HG03159 (cell line): Measurements from ENCODE around the gene REXO5.

Experiments used
- ATAC-seq: cut with Tn5 transposase; IDR thresholded peaks from one replicate; pipeline ENCODE4 v1.9.1; 2021; ENCODE audit warnings: mild to moderate bottlenecking, moderate library complexity; ENCODE audit not compliant: unreplicated experiment

REXO5 gene

DNA sequence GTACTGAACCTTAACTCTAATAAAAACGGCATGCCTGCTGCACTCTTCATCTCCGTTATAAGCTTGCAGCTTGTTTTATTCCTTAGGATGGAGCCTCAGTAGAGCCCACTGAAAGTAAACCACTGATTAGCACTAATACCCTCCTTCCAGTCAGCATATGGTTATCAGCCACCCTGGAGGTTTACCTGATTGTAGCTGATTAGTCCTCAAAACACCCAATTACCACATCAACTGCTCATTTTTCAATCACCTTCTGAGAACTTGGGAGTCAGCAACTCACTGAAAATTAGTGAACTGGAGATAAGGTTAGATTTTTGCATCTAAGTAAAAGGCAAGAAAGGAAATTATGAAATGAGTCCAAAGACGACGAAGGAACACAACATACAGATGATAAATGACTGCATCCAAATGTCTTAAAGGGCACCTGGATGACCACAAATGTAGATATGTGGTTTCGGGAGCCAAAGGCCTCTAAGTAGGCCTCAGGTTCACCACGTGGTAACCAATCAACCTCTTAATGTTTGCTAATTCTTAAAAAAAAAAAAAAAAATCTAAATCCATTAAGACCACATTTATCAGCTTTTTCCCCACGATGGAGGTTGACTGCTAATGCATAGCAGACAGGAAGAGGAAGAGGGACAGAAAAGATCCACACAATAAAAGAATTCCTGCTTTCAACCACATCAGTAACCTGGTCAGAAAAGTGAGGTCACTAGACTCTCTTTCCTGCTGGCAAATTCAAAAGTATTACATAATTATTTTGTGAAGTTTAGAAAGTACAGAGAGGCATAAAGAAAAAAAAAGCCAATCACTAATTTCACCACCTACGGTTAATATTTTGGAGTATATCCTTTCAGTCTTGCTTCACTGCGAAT is 65.9 kb downstream of the REXO5 start:
- no peak for ATAC-seq

DNA sequence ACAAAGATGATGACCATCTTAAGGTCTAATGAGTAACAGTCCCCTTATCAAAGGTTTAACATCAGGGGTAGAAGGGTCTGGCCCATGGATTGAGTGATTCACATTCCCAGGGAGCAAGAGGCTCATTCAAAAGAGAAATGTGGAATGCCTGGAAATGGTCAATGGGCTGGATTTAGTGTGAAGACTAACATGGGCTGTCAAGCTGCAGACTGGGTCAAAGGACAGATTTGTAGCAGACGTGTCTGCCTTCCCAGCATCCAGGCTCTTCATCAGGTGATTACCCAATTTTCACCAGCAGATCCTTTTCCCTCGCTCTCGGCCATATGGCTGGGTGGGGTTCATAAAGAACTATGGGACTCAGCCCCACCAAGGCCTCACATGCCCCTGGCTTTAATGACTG is 67.0 kb downstream of the REXO5 start:
- no peak for ATAC-seq

DNA sequence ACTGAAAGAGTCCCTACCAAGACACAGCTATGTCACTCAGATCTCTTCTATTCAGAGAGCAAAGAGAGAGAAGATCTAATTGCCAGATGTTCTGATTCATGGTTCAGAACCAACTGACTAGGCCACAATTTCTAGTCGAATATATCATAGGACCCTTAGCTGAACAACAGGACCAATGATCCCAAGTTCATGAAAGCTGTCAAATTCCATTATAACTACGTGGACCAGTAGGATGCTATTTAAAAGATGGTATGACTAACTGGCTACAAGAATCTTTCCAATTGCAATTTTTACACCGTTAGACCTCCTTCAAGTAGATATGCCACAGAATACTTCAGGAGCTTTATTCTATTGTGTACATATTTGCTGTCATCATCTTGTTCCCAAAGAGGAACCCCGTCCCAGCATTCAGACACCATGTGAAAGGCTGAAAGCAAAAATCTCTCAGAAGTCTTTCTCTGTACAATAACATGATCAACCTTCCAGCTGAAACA is 67.8 kb downstream of the REXO5 start:
- peak; percentile 21 for ATAC-seq

DNA sequence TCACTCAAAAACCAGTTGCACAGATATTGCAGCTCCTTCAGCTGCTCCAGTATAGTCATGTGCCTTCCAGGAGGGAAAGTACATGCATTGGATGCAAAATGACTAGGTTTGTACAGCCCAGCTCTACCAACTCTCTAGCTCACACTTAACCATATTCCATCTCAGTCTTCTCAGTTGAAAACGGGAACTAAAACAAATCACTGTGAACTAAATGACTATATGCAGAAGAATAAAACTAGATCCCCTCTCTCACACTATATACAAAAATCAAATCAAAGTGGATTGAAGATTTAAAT is 69.0 kb downstream of the REXO5 start:
- no peak for ATAC-seq

DNA sequence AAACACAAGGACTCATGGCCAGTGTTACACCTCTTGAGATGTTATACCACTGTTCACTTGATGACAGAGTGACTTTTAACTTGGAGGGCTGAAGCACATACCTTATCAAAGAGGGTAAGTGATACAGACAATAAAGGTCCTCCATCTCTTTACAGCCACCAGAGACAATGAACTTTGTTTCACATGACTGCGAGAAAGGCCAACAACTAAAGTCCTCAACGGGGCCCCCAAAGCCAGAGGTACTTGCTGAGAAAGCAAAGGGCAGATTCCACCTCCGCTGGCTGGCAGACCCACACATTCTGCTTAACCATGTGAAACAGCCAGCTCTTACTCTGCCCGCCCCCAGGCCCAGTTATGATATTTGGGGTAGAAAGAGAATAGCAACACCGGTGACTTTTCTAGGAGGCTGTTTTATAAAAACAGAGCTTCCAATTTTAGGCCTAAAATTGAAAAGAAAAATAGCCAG is 72.4 kb downstream of the REXO5 start:
- ATAC-seq, result no peak

- no peak for ATAC-seq
Measured at GRCh38 chr16:20879175-20880040, 73.1 kb downstream of the REXO5 start.

DNA sequence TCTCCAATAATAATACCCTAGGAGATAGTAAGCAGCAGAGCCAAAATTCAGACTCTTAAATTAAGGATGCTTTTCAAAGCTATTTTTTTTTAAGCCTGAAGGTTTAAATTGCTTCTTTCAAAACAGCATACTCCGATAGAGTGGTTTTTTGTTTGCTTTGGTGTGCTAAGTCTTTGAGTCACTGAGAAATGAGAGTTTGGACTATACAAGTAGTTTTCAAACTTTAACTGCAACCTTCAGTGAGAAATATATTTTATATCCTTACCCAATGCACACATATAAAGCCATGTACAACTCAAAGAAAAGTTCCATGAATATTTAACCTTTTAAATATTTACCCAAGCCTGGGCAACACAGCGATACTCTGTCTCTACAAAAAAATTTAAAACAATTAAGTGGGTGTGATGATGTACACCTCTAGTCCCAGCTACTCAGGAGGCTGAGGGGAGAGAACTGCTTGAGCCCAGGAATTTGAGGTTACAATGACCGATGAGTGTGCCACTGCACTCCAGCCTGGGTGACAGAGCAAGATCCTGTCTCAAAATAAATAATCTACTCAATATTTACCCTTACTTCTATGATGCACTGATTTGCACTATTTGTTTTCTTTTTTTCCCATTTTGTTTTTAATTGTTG is 74.7 kb downstream of the REXO5 start:
- ATAC-seq, result no peak

DNA sequence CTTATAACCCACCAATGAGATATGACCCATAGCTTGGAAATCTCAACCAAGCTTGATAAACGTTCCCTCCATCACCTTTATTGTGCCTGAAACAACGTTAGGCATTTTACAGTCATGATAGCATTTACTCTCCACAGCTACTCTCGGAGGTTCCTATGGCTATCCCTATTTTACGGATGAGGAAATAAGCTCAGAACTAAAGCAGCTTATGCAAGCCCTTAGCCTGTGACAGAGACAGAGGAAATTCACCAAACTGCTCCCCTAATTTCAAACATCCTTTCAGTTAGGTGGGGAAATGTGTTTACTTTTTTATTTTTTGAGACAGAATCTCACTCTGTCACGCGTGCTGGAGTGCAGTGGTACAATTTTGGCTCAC is 75.2 kb downstream of the REXO5 start:
- ATAC-seq, result no peak

DNA sequence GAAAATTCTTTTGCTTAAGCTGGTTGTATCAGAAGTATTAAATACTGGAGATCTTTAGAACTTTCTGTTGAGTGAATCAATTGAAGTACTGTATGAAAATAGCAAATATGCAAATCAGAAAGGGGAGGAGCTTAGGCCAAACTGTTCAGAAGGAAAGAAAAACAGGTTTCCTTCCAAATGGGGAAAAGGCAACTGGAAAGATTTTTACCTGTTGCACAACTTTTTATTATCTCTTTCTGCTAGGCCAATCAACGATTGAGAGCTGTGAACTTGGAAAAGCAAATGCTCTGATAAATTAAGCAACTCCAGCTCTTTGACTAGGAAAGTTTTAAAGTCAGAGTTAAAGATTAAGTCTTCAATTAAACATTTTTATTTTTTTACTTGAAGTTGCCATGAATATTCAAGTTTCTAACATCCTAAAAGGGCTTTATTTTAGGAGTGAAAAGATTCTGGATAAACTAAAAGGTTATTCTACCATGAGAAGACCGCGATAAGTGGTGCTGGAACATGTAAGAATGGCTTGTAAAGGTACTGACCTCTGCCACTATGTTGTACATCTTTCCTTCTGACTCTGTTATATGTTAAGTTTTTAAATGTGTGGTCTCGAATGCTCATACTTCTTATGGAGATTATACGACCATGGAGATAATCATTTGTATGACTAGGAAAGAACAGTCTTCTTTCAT is 77.4 kb downstream of the REXO5 start:
- no peak for ATAC-seq

- no peak for ATAC-seq
Measured at GRCh38 chr16:20884240-20884556, 77.9 kb downstream of the REXO5 start.

DNA sequence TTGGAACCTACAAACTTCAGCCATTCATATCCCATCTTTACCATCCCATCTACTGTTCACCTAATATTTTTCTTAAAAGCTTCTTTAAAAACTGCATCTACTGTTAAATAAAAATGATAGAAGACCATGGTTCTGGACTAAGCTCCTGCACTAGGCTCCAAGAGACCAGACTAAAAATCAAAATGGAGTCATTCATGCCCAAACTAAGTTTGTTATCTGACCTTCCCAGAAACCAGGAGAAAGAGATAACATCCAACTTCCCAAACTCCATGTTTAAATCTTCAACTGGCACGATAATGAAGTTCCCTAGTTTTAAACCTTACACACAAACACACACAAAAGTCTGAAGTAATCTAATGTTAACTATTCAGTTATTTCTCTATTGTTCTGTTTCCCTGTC is 80.0 kb downstream of the REXO5 start:
- ATAC-seq, result no peak

- ATAC-seq, result no peak
Measured at GRCh38 chr16:20887207-20887606, 80.9 kb downstream of the REXO5 start.

- ATAC-seq, result no peak
Measured at GRCh38 chr16:20889625-20890275, 83.4 kb downstream of the REXO5 start.

- no peak for ATAC-seq
Measured at GRCh38 chr16:20894388-20894787, 88.1 kb downstream of the REXO5 start.

DNA sequence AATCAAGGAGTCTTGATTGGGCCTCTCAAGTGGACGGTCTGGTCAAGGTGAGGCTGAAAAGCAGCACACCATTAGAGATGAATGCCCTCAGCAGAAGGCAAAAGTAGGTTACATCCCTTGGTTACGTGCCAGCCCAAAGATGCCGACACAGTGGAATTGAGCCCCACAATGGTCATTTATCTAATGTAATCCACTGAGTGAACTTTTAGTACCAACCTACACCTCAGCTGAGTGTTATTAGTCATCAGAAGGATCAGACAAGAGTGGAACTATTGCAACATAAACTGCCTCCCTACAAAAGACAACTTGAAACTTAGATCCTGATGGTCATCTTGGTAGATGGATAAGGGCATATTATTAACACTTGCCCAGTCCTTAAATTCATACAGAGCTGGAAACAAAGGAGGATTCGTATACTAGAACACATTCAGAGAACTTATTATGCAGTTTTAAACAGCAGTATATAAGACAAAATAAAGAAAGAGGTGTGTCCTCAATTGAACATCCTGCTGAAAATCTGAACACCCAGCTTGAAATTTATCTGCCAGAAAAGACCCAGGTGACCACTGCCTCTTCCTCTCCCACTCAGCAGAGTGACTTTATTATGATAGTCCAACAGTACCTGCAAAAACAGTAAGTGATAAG is 91.0 kb downstream of the REXO5 start:
- ATAC-seq, result no peak

GRCh38 chr16:20897922-20898321 is 91.6 kb downstream of the REXO5 start:
- no peak for ATAC-seq

DNA sequence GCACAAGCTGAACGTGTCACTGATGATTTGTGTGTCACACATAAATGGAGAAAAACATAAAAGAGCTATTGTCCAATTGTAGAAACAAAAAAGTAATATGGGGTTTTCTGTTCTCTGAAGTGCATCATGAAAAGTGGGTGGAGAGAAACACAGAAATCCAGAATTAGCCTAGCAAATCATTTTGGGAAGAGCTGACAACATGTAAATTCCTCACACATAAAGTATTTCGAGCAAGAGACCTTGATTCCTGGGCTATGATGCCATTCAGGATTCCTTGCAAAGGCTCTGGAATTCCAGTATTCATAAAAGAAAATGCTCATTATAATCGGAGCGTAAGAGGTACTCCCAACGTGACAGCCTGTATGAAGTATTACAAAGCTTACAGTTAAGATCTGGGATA is 92.7 kb downstream of the REXO5 start:
- no peak for ATAC-seq
